Bronchial epithelial cell (primary cell): Measurements from ENCODE around the gene PTPRA. TPM values are rescaled to one million over a fixed set of nuclear protein-coding genes. Genes with fewer than 3 reads are reported as not detected.

ENCODE experiments used
- DNase-seq: peaks from one replicate; pipeline ENCODE4 v3.0.0-alpha.2; 2010; ENCODE audit warnings: low read depth
- FAIRE-seq: peaks from 2 replicates; lab custom pipeline; 2011; peaks lifted over from hg19 to GRCh38; lab: Jason Lieb, UNC
- H3K27me3 ChIP-seq: 2 replicates; pipeline ENCODE4 v1.5.1; 2011; ENCODE audit warnings: low read length; ENCODE audit not compliant: control insufficient read depth, insufficient read depth
- H3K36me3 ChIP-seq: 2 replicates; pipeline ENCODE4 v1.5.1; 2011; ENCODE audit warnings: low read length; ENCODE audit not compliant: control insufficient read depth, insufficient read depth
- H3K4me3 ChIP-seq: 2 replicates; pipeline ENCODE4 v1.5.1; 2011; ENCODE audit warnings: mild to moderate bottlenecking, low read depth, low read length, control low read depth
- total RNA-seq: library from RNA; depleted of rRNA; stranded (reverse); fragments of >200 nt; gene quantifications from 2 replicates; pipeline ENCODE4 v1.2.1, GENCODE V29; 2014
- TF ChIP-seq, protein P1 (sequence below): IDR thresholded peaks from 2 replicates; pipeline ENCODE4 v1.5.1; 2011; ENCODE audit warnings: mild to moderate bottlenecking, moderate library complexity, low read length, control low read depth, inconsistent platforms; ENCODE audit not compliant: insufficient read depth, severe bottlenecking

Gene PTPRA
- total RNA-seq, 1 donor from 2014 or later, result 20.8 TPM

DNA sequence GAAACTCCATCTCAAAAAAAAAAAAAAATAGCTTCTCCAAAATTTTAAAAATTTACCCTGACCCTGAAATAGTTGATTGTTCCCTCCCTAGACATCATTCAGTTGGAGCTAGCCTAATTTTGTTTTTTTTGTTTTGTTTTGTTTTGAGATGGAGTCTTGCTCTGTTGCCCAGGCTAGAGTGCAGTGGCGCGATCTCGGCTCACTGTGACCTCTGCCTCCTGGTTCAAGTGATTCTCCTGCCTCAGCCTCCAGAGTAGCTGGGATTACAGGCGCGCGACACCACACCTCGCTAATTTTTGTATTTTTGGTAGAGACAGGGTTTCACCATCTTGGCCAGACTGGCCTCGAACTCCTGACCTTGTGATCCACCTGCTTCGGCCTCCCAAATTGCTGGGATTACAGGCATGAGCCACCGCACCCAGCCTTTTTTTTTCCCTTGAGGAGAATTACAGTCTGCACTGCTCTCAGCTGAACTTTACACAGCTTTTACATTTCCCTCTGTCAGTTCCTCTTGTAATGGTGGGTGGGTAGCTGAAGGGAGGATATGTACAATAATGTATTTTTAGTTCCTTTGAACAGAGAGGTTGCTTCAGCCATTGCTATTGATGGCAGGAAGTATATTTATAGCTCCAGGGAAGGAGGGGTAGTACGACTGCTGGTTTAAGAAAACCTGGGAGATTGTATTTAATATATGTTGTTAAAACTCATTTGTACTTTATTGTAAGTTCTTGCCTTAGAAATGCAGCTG, 27.7 kb downstream of the PTPRA start:
- TF ChIP-seq, protein P1, sequence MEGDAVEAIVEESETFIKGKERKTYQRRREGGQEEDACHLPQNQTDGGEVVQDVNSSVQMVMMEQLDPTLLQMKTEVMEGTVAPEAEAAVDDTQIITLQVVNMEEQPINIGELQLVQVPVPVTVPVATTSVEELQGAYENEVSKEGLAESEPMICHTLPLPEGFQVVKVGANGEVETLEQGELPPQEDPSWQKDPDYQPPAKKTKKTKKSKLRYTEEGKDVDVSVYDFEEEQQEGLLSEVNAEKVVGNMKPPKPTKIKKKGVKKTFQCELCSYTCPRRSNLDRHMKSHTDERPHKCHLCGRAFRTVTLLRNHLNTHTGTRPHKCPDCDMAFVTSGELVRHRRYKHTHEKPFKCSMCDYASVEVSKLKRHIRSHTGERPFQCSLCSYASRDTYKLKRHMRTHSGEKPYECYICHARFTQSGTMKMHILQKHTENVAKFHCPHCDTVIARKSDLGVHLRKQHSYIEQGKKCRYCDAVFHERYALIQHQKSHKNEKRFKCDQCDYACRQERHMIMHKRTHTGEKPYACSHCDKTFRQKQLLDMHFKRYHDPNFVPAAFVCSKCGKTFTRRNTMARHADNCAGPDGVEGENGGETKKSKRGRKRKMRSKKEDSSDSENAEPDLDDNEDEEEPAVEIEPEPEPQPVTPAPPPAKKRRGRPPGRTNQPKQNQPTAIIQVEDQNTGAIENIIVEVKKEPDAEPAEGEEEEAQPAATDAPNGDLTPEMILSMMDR, result no peak
- H3K4me3 ChIP-seq, result no peak overlapping the region
- DNase-seq, result no peak

DNA sequence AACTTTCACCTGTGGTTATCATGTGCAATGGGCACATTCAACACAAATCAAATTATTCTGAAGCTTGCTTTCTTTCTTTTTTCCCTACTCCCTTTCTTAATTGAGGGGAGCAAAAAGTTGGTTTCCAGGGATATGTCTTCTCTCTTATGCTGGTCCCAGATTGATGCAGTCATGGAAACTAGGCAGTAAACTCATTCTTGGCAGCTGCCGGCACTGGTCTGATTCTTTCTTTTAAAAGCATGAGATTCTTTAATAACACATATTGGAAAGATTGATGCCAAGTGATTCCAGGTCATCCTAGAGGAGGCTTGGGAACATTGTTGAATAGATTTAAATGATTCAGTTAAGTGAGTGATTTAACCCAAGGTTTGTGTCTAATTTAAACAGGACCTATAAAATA, 29.0 kb downstream of the PTPRA start:
- TF ChIP-seq, protein P1, result no peak
- FAIRE-seq, result no peak

More for the DNA sequence above, 27.7 kb downstream of the PTPRA start:
- H3K27me3 ChIP-seq, result no peaks in the 10 kb centered on the region
- H3K36me3 ChIP-seq, result no peaks in the 10 kb centered on the region
- FAIRE-seq, result no peak

DNA sequence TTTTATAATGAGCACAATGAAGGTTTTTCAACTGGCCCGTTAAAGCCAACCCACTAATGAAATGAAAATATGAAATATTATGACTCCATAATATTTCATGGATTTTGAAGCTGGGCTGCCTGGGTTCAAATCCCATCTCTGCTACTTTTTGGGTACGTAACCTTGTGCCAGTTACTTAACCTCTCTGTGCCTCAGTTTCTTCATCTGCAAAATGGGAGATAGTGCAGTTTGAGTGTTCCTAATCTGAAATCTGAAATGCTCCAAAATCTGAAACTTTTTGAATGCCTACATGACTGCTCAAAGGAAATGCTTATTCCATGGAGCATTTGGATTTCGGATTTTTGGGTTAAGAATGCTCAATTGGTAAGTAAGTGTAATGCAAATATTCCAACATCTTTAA, 29.5 kb downstream of the PTPRA start:
- Histone ChIP-seq H3K27me3 (no peaks in the 10 kb centered on the region), H3K36me3 (no peaks in the 10 kb centered on the region), H3K4me3 (no peak overlapping the region)
- TF ChIP-seq, protein P1, result no peak
- FAIRE-seq, result no peak
- DNase-seq, result no peak

More for the DNA sequence above, 29.0 kb downstream of the PTPRA start:
- Histone ChIP-seq H3K4me3 (no peak overlapping the region), H3K36me3 (no peaks in the 10 kb centered on the region), H3K27me3 (no peaks in the 10 kb centered on the region)
- DNase-seq, result no peak

DNA sequence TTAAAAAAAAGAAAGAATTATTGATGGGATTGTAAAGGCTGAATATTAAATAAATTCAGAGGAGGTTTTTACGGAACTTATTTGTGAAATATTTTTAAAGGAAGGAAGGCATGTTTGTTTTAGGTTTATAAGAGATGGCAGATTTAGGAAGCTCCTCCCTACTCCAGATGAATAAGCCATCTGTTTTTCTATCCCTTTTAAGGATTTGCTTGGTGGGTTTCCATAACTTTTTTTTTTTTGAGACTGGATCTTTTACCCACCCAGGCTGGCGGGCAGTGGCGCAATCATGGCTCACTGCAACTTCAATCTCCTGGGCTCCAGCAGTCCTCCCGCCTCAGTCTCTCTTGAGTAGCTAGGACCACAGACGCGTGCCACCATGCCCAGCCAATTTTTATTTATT, 30.4 kb downstream of the PTPRA start:
- DNase-seq, result no peak
- TF ChIP-seq, protein P1, result no peak
- no peak overlapping the region for H3K4me3 ChIP-seq
- H3K27me3 ChIP-seq, result no peaks in the 10 kb centered on the region
- no peak for FAIRE-seq
- H3K36me3 ChIP-seq, result no peaks in the 10 kb centered on the region

DNA sequence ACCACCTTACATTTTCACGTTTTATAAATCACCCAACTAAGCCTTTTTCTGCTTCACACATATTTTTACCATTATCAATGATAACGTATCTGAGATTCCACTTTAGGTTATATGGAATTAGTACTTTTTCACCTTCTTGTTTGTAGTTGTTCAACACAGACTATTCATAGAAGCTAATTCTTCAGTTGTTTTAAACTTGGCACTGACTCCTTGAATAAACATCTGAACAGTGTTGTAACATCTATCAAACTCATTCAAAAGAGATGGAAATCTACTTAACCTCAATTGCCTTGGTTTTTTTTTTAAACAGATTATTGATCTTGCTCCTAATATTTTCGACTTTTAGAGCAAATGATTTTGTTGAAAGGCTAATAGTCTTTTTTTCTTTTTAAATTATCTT, 34.2 kb downstream of the PTPRA start:
- TF ChIP-seq, protein P1, result no peak

DNA sequence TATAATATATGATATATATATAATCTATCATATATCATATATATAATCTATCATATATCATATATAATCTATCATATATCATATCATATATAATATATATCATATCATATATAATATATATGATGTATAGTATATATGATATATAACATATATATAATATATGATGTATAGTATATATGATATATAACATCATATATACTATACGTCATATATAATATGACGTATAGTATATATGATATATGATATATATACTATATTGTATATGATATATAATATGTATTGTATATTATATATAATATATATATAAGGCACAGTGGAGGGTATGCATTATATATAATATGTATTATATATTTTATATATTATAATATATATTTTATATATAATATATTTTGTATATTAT, 36.7 kb downstream of the PTPRA start:
- DNase-seq, result no peak
- Histone ChIP-seq H3K27me3 (no peaks in the 10 kb centered on the region), H3K4me3 (no peak overlapping the region), H3K36me3 (no peaks in the 10 kb centered on the region)
- TF ChIP-seq, protein P1, result no peak
- FAIRE-seq, result no peak

More for the DNA sequence above, 34.2 kb downstream of the PTPRA start:
- Histone ChIP-seq H3K36me3 (no peaks in the 10 kb centered on the region), H3K4me3 (no peak overlapping the region), H3K27me3 (no peaks in the 10 kb centered on the region)
- DNase-seq (no peak), FAIRE-seq (no peak)
